ENCODE data around the gene ENOX2. TPM values are rescaled to one million over a fixed set of nuclear protein-coding genes. Genes with fewer than 3 reads are reported as not detected.
A peak's percentile ranks its signal among the peaks of the same experiment; 100 is the strongest.

ENOX2 gene
- total RNA-seq, 1 donor from 2014 or later, result 15.4 TPM

GRCh38 chrX:130895299-130895698 lies 7.7 kb downstream of the ENOX2 start:
- no peaks in the 10 kb centered on the region for H3K36me3 Mint-ChIP-seq (ENCODE audit: unreplicated experiment)
- peaks cover 12% of the 10 kb centered on the region for H3K4me1 Mint-ChIP-seq (ENCODE audit: low read depth, unreplicated experiment)
- TF ChIP-seq, protein P1, sequence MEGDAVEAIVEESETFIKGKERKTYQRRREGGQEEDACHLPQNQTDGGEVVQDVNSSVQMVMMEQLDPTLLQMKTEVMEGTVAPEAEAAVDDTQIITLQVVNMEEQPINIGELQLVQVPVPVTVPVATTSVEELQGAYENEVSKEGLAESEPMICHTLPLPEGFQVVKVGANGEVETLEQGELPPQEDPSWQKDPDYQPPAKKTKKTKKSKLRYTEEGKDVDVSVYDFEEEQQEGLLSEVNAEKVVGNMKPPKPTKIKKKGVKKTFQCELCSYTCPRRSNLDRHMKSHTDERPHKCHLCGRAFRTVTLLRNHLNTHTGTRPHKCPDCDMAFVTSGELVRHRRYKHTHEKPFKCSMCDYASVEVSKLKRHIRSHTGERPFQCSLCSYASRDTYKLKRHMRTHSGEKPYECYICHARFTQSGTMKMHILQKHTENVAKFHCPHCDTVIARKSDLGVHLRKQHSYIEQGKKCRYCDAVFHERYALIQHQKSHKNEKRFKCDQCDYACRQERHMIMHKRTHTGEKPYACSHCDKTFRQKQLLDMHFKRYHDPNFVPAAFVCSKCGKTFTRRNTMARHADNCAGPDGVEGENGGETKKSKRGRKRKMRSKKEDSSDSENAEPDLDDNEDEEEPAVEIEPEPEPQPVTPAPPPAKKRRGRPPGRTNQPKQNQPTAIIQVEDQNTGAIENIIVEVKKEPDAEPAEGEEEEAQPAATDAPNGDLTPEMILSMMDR (IDR thresholded peaks at IDR 0.05; ENCODE audit: partially characterized antibody, unreplicated experiment), result no peak
- no peaks in the 10 kb centered on the region for H3K9me3 Mint-ChIP-seq (ENCODE audit: unreplicated experiment)
- H3K4me3 Mint-ChIP-seq (ENCODE audit: unreplicated experiment), result no peak overlapping the region
- H3K27ac Mint-ChIP-seq (ENCODE audit: unreplicated experiment), result no peak overlapping the region
- H3K27me3 Mint-ChIP-seq (ENCODE audit: unreplicated experiment), result peaks cover 2% of the 10 kb centered on the region
- no peak for DNase-seq

- H3K36me3 Mint-ChIP-seq (ENCODE audit: unreplicated experiment), result no peaks in the 10 kb centered on the region
- no peaks in the 10 kb centered on the region for H3K9me3 Mint-ChIP-seq (ENCODE audit: unreplicated experiment)
- TF ChIP-seq, protein P1 (IDR thresholded peaks at IDR 0.05; ENCODE audit: partially characterized antibody, unreplicated experiment), result no peak
- H3K27ac Mint-ChIP-seq (ENCODE audit: unreplicated experiment), result no peak overlapping the region
- DNase-seq, result peak; percentile 18
- no peak overlapping the region for H3K4me3 Mint-ChIP-seq (ENCODE audit: unreplicated experiment)
- H3K27me3 Mint-ChIP-seq (ENCODE audit: unreplicated experiment), result peaks cover 2% of the 10 kb centered on the region
- H3K4me1 Mint-ChIP-seq (ENCODE audit: low read depth, unreplicated experiment), result peaks cover 12% of the 10 kb centered on the region
These were observed 9.5 kb downstream of the ENOX2 start for GRCh38 chrX:130893356-130894085.

GRCh38 chrX:130887376-130887775 lies 15.6 kb downstream of the ENOX2 start:
- Mint-ChIP-seq H3K27me3 (ENCODE audit: unreplicated experiment) (no peaks in the 10 kb centered on the region), H3K27ac (ENCODE audit: unreplicated experiment) (peak overlapping the region; percentile 89), H3K9me3 (ENCODE audit: unreplicated experiment) (no peaks in the 10 kb centered on the region), H3K4me1 (ENCODE audit: low read depth, unreplicated experiment) (peaks cover 4% of the 10 kb centered on the region), H3K36me3 (ENCODE audit: unreplicated experiment) (no peaks in the 10 kb centered on the region), H3K4me3 (ENCODE audit: unreplicated experiment) (peak overlapping the region; percentile 74)
- TF ChIP-seq, protein P1 (IDR thresholded peaks at IDR 0.05; ENCODE audit: partially characterized antibody, unreplicated experiment), result no peak
- peak; percentile 15 for DNase-seq

- Mint-ChIP-seq H3K4me3 (ENCODE audit: unreplicated experiment) (peak overlapping the region; percentile 71), H3K36me3 (ENCODE audit: unreplicated experiment) (no peaks in the 10 kb centered on the region), H3K4me1 (ENCODE audit: low read depth, unreplicated experiment) (peaks cover 4% of the 10 kb centered on the region), H3K27me3 (ENCODE audit: unreplicated experiment) (no peaks in the 10 kb centered on the region), H3K9me3 (ENCODE audit: unreplicated experiment) (no peaks in the 10 kb centered on the region), H3K27ac (ENCODE audit: unreplicated experiment) (peak overlapping the region; percentile 68)
- no peak for DNase-seq
- TF ChIP-seq, protein P1 (IDR thresholded peaks at IDR 0.05; ENCODE audit: partially characterized antibody, unreplicated experiment), result no peak
These were observed 17.0 kb downstream of the ENOX2 start for GRCh38 chrX:130885996-130886395.

- no peak overlapping the region for H3K27ac Mint-ChIP-seq (ENCODE audit: unreplicated experiment)
- TF ChIP-seq, protein P1 (IDR thresholded peaks at IDR 0.05; ENCODE audit: partially characterized antibody, unreplicated experiment), result no peak
- H3K27me3 Mint-ChIP-seq (ENCODE audit: unreplicated experiment), result no peaks in the 10 kb centered on the region
- H3K36me3 Mint-ChIP-seq (ENCODE audit: unreplicated experiment), result no peaks in the 10 kb centered on the region
- no peak for DNase-seq
- peaks cover 4% of the 10 kb centered on the region for H3K4me1 Mint-ChIP-seq (ENCODE audit: low read depth, unreplicated experiment)
- no peaks in the 10 kb centered on the region for H3K9me3 Mint-ChIP-seq (ENCODE audit: unreplicated experiment)
- peak overlapping the region; percentile 71 for H3K4me3 Mint-ChIP-seq (ENCODE audit: unreplicated experiment)
These were observed 17.5 kb downstream of the ENOX2 start for GRCh38 chrX:130885508-130885907.

Data from glutamatergic neuron (in vitro differentiated cells).